Uterus (tissue), 2 donors: ENCODE data around the gene RER1.

Experiments
- POLR2A ChIP-seq, 2 donors: fragments of 450-650 bp; IDR thresholded peaks; one replicate each; pipeline ENCODE4 v1.6.1; 2016; ENCODE audit warnings: antibody characterized with exemption in 2 of 2, mild to moderate bottlenecking in 1 of 2, moderate library complexity in 1 of 2
- TF ChIP-seq, protein P1 (sequence below), 4 experiments: fragments of 200-600 bp in 2 of 4; fragments of 450-650 bp in 2 of 4; sonication (generic) in 2 of 4; IDR thresholded peaks; one replicate each; pipeline ENCODE4 v1.5.1; 2016 to 2019; ENCODE audit warnings: antibody characterized with exemption in 4 of 4, mild to moderate bottlenecking in 2 of 4, moderate library complexity in 1 of 4

DNA sequence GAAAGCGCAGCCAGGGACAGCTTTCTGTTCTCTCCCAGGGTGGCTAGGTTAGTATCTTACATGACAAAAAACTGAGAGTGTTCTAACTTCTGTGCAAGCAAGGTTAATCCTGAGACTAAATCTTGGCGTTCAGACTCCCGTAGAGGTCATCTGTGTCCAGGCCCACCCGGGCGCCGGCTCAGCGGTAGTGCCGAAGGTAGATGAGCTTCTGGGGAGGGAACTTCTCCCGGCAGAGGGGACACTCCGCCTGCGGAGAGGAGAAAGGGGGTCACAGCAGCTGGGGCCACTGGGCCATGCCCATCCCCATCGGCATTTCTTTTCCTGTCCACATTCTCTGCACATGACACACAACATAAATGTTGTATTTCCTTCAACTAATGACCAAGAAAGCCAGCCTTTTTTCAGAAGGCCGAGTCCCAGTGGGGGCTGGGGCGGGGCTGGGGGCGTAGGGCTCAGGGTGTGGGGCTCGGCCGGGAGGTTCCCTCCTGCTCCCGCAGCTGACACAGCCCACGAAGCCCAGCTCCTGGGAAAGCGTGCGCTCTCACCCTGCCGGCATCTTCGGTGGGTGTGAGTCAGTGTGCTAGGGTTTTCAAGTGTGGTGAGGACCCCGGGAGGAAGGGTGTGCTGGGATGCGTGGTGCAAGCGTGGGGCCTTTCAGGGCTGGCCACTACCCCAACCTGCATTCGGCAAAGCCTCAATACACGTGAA, 14.1 kb downstream of the RER1 start:
- no peak for TF ChIP-seq POLR2A (IDR thresholded peaks at IDR 0.05)
- TF ChIP-seq, protein P1, sequence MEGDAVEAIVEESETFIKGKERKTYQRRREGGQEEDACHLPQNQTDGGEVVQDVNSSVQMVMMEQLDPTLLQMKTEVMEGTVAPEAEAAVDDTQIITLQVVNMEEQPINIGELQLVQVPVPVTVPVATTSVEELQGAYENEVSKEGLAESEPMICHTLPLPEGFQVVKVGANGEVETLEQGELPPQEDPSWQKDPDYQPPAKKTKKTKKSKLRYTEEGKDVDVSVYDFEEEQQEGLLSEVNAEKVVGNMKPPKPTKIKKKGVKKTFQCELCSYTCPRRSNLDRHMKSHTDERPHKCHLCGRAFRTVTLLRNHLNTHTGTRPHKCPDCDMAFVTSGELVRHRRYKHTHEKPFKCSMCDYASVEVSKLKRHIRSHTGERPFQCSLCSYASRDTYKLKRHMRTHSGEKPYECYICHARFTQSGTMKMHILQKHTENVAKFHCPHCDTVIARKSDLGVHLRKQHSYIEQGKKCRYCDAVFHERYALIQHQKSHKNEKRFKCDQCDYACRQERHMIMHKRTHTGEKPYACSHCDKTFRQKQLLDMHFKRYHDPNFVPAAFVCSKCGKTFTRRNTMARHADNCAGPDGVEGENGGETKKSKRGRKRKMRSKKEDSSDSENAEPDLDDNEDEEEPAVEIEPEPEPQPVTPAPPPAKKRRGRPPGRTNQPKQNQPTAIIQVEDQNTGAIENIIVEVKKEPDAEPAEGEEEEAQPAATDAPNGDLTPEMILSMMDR (IDR thresholded peaks at IDR 0.05): no peak
